IPS-NIHi7 (cell line): ENCODE data around the gene VASN.
"Not testable (repeated sequence)": the region's sequence is repeated elsewhere in the genome, so short reads cannot be mapped to it uniquely, and the experiment has no call there.

Source experiments
- DNase-seq: peaks from one replicate; pipeline ENCODE4 v3.0.0; 2012; ENCODE audit warnings: mixed read lengths; ENCODE audit errors: extremely low spot score

Gene VASN

DNA sequence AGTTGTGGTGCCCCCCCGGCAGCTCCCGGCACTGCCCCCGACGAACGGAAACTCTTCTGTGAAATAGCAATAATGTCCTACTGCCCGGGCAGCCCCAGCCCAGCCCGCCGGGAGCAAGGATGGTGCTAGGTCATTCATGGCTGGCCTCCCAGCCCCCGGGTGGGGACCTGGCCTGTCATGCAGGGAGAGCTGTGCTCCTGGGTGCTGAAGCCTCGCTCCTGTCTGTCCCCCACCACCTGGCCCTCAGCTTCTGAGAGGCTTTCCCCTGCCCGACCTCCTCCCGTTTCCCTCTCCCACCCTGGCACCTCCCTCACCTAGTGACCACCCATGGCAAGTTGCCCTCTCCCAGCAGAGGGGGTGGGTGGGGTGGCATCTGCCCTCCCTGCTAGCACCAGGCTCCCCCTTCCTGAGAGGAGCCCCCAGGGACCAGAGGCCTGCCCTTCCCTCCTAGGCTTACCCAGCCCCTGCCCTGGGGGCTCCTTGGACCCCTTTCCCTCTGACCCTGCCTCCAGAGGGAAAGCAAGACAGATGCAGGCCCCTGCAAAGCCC, 34.0 kb upstream of the VASN start:
- DNase-seq = no peak

GRCh38 chr16:4338125-4338582, 33.5 kb upstream of the VASN start:
- DNase-seq = no peak

GRCh38 chr16:4338712-4339299, 32.8 kb upstream of the VASN start:
- DNase-seq = no peak

GRCh38 chr16:4339455-4339854, 32.2 kb upstream of the VASN start:
- no peak for DNase-seq

- DNase-seq = no peak
Observed at GRCh38 chr16:4339909-4340308, 31.7 kb upstream of the VASN start.

GRCh38 chr16:4340443-4340842, 31.2 kb upstream of the VASN start:
- DNase-seq = no peak

DNA sequence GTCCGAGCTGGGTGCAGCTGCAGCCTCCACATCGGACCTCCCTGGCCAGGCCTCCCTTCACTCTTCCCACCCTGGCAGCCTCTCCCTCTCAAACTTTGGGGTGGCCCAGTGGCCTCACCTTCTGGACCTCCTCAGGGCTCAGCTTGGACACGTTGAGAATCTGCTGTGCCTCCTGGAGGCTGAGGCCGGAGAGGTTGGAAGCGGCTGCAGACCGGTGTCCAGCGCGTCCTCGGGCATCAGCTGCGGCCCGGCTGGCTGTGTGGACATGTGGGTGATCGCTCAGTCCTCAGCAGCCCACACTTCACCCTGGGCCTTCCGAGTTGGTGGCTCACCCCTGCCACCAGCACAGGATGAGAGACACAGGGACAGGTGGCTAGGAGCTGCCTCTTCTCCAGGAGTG, 30.4 kb upstream of the VASN start:
- no peak for DNase-seq

DNA sequence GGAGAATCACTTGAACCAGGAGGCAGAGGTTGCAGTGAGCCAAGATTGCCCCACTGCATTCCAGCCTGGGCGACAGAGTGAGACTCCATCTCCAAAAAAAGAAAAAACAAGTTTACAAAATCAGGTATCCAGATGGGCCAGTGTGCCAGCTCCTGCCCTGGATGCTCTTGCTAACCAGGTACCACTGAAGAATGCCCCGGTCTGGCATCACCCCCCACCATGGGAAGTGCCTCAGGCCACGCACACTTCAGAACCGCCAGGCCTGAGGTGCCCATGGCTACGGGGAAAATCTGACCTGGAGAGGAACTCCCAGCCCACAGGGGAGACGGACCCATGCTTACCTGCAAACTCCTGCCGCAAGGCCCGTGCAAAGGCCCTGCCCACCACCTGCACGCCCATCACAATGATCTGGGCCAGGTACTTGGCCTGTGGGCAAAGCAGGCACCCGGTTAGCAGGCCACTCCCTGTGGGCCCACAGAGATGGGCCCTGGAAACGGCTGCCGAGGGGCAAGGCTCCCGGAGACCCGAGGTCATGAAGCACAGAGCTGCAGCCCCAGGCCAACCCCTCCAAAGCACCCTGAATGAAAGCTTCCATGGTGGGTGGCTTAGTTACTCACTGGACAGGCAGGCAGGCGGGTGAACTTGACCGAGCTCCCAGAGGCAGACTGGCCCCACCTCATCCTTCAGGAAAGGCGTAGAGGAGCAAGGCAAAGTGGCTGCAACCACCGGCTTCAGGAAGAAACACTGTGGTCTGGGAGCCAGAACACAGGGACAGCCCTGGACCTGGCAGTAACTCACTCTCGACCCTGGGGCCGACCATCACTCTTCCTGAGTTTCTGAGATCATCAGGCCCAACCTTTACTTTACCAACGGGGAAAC, 28.5 kb upstream of the VASN start:
- no peak for DNase-seq

DNA sequence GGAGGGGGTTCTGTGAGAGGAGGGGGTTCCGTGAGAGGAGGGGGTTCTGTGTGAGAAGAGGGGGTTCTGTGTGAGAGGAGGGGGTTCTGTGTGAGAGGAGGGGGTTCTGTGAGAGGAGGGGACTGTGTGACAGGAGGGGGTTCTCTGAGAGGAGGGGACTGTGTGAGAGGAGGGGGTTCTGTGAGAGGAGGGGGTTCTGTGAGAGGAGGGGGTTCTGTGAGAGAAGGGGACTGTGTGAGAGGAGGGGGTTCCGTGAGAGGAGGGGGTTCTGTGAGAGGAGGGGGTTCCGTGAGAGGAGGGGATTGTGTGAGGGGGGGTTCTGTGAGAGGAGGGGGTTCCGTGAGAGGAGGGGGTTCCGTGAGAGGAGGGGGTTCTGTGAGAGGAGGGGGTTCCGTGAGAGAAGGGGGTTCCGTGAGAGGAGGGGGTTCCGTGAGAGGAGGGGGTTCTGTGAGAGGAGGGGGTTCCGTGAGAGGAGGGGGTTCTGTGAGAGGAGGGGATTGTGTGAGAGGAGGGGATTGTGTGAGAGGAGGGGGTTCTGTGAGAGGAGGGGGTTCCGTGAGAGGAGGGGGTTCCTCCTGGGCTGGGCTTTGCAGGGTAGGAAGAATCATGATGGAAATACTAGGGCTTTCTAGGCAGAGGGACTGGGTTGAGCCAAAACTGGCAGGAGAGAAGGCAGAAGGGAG, 27.2 kb upstream of the VASN start:
- DNase-seq = not testable (repeated sequence)

DNA sequence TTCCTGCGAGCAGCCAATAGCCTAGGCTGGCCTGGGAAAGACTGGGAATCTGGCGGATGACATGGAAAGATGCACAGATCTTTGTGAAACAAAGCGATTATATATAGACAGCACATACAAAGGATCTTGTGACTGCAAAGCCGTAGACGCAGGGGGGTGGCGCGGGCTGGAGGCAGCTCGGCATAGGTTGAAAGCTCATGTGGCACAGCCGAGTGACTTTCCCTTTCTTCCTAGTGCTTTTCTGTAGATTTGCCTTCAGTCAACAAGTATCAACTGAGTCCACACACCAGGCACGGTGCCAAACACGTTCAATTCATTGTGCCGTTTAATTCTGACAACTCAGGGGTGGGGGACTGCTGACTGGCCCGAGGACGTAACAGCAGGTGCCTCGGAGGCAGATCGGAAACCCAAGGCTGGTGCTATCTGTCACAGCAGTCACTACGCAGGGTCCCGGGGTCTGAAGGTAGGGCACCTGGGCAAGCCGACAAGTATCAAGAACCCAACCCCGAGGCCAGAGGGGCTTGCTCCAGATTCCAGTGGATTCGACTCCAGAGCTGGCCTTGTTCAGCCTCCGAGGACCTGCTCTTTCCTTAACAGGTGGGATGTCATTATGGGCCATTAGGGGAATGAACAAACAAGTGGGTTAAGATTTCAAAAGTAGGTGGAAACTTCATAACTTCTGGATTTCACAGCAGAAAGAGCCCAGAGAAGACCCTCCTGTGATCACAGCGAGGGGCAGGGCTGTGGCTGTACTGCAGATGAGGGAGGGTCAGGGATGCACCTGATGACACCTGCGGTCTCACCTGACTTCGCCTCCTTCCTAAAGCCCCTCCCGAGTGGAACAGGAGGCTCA, 26.4 kb upstream of the VASN start:
- DNase-seq = no peak

- no peak for DNase-seq
Observed at GRCh38 chr16:4345836-4346781, 25.5 kb upstream of the VASN start.

DNA sequence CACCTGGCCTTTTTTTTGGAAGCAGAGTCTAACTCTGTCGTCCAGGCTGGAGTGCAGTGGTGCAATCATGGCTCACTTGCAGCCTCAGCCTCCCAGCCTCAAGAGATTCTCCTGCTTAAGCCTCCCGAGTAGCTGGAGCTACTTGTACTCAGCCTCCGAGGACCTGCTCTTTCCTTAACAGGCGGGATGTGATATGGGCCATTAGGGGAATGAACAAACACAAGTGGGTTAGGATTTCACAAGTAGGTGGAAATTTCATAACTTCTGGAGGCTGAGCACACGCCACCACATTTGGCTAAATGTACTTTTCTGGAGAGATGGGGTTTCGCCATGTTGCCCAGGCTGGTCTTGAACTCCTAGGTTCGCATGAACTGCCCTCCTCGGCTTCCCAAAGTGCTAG, 24.6 kb upstream of the VASN start:
- DNase-seq = no peak

GRCh38 chr16:4347765-4348509, 23.7 kb upstream of the VASN start:
- no peak for DNase-seq

GRCh38 chr16:4349332-4349731, 22.3 kb upstream of the VASN start:
- no peak for DNase-seq

DNA sequence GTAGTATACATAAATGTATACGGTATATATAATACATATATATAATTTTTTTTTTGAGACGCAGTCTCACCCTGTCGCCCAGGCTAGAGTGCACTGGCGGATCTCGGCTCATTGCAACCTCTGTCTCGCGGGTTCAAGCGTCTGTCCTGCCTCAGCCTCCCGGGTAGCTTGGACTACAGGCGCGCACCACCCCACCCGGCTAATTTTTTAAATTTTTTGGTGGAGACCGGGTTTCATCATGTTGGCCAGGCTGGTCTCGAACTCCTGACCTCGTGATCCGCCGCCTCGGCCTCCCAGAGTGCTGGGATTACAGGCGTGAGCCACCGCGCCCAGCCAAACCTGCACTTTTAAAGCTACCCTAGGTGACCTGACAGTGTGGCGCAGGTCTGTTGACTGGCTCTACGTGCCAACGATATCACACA, 21.3 kb upstream of the VASN start:
- no peak for DNase-seq

- DNase-seq = peak; percentile 98
Observed at GRCh38 chr16:4350787-4351659, 20.6 kb upstream of the VASN start, which contains the start of gene PAM16. PAM16 (minus strand) TSS chr16:4351321; CDS start chr16:4351234, 87 bp downstream.

- DNase-seq = no peak
Observed at GRCh38 chr16:4351880-4352279, 19.8 kb upstream of the VASN start.

DNA sequence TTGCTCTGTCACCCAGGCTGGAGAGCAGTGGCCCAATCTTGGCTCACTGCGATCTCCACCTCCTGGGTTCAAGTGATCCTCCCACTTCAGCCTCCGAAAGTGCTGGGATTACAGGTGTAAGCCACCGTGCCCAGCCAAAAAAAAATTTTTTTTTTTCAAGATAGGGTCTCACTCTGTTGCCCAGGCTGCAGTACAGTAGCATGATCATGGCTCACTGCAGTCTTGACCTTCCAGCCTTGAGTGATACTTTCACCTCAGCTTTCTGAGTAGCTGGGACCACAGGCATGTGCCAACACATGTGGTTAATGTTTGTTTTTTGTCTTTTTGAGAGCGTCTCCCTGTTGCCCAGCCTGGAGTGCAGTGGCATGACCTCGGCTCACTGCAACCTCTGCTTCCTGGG, 18.8 kb upstream of the VASN start:
- DNase-seq = no peak
